ENCODE measurements around the gene GNAT1. TPM values are rescaled to one million over a fixed set of nuclear protein-coding genes. Genes with fewer than 3 reads are reported as not detected.

The GNAT1 gene
- total RNA-seq, 4 donors from 2014 or later, result not detected

- 17% methylated on average over 1 of the region's 5 CpGs; no CpG with 5 or more reads in 1 of the 2 donors for WGBS, 2 donors (ENCODE audit: low coverage in 1 of 2)
- TF ChIP-seq POLR2AphosphoS5 (IDR thresholded peaks at IDR 0.05) (no peak), CTCF (IDR thresholded peaks at IDR 0.05) (no peak), EP300 (IDR thresholded peaks at IDR 0.05) (no peak), POLR2A (IDR thresholded peaks at IDR 0.05) (no peak)
- peak overlapping the region in 3 of 4 donors; percentile 83 to 94 (median 87) for H3K27ac ChIP-seq
Measured at GRCh38 chr3:50162034-50162883, 29.2 kb upstream of the GNAT1 start.

GRCh38 chr3:50163572-50164455, 27.6 kb upstream of the GNAT1 start:
- Histone ChIP-seq H3K27me3 (no peaks in the 10 kb centered on the region), H3K9me3 (no peaks in the 10 kb centered on the region), H3K36me3 (no peaks in the 10 kb centered on the region), H3K4me1 (peaks cover 9 to 100% (median 60%) of the 10 kb centered on the region in 3 donors), H3K27ac (peak overlapping the region; percentile 49 to 94 (median 85)), H3K4me3 (no peak overlapping the region)
- TF ChIP-seq POLR2AphosphoS5 (IDR thresholded peaks at IDR 0.05), result peak; percentile 77
- no peak for TF ChIP-seq CTCF (IDR thresholded peaks at IDR 0.05)
- 27% methylated on average over 3 of the region's 8 CpGs; no CpG with 5 or more reads in 1 of the 2 donors for WGBS, 2 donors (ENCODE audit: low coverage in 1 of 2)
- ATAC-seq, result peak; percentile 67

More at GRCh38 chr3:50162034-50162883, 29.2 kb upstream of the GNAT1 start:
- Histone ChIP-seq H3K4me1 (peaks cover 9 to 99% (median 64%) of the 10 kb centered on the region in 3 donors), H3K27me3 (no peaks in the 10 kb centered on the region), H3K4me3 (no peak overlapping the region), H3K36me3 (no peaks in the 10 kb centered on the region), H3K9me3 (no peaks in the 10 kb centered on the region)
- no peak for ATAC-seq

GRCh38 chr3:50164481-50164880, 26.9 kb upstream of the GNAT1 start:
- H3K4me1 ChIP-seq, result peaks cover 9 to 100% (median 60%) of the 10 kb centered on the region in 3 donors
- no peak overlapping the region for H3K4me3 ChIP-seq

More at GRCh38 chr3:50164481-50164880, 26.9 kb upstream of the GNAT1 start:
- H3K36me3 ChIP-seq, result no peaks in the 10 kb centered on the region
- no peak for TF ChIP-seq POLR2AphosphoS5 (IDR thresholded peaks at IDR 0.05)
- no peak for TF ChIP-seq CTCF (IDR thresholded peaks at IDR 0.05)
- no peak for TF ChIP-seq POLR2A (IDR thresholded peaks at IDR 0.05)
- TF ChIP-seq EP300 (IDR thresholded peaks at IDR 0.05), result no peak
- ATAC-seq, result no peak
- H3K27ac ChIP-seq, result peak overlapping the region; percentile 49 to 94 (median 85)
- H3K27me3 ChIP-seq, result no peaks in the 10 kb centered on the region
- no CpG with 5 or more reads among the region's 1 CpG for WGBS, 2 donors (ENCODE audit: low coverage in 1 of 2)
- no peaks in the 10 kb centered on the region for H3K9me3 ChIP-seq
